Activated CD8-positive, alpha-beta memory T cell treated with anti-CD3 and anti-CD28 coated beads, Interleukin-2, amount 50 U/mL, for 48 hours (primary cell): Measurements from ENCODE around the gene RAP1GAP.

ENCODE experiments used
- DNase-seq: peaks from one replicate; pipeline ENCODE4 v3.0.0-alpha.2; 2020

Gene RAP1GAP

DNA sequence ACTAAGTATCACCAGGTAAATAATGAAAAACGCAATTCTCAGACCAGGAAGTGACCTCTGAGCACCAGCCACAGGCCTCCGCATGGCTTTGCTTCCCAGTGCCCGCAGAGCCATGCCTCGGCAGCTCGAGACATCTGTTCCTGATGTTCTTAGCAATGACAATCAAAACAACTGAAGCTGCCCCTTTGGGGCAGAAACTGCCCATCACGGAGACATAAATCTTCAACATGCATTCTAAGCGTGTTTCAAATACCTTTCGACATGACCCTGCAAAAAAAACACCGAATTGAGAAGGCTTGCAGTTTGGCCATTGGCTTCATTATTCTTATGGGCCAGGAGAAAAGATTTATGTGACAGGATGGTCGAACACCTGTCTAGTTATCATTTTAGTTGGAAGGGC, 5.8 kb upstream of the RAP1GAP start:
- DNase-seq = no peak

- peak; percentile 45 for DNase-seq
Measured at GRCh38 chr1:21673853-21674252, 4.7 kb upstream of the RAP1GAP start.

- DNase-seq = peak; percentile 51
Measured at GRCh38 chr1:21673277-21673780, 4.2 kb upstream of the RAP1GAP start.

- peak; percentile 40 for DNase-seq
Measured at GRCh38 chr1:21672478-21673276, 3.5 kb upstream of the RAP1GAP start.

DNA sequence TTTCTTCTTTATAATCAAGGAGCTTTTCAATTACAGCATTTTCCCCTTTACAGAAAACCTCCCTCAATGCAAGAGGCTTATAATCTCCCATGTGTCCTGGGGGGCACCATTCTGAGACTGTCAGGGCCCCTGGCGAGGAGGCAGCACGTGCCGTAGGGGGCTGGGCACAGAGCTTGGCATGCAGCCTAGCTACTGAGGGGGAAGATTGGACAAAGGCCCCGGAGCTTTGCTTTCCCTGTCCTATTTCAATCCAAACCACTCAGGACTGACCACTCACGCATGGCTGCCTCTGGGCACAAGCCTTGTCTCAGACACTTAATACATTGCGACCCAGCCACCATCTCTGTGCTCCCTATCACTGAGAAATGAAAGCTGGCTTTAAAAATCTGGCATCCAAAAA, 2.8 kb upstream of the RAP1GAP start:
- DNase-seq = peak; percentile 37

- DNase-seq = peak; percentile 48
Measured at GRCh38 chr1:21670956-21671902, 2.1 kb upstream of the RAP1GAP start.

GRCh38 chr1:21670059-21670881, 1.1 kb upstream of the RAP1GAP start:
- peak; percentile 59 for DNase-seq

GRCh38 chr1:21668951-21669257, 253 bp downstream of the RAP1GAP start:
- peak; percentile 58 for DNase-seq

GRCh38 chr1:21668232-21668950, 766 bp downstream of the RAP1GAP start:
- no peak for DNase-seq

GRCh38 chr1:21667348-21668231, 1.6 kb downstream of the RAP1GAP start:
- no peak for DNase-seq

GRCh38 chr1:21666576-21667320, 2.4 kb downstream of the RAP1GAP start:
- DNase-seq = no peak

- peak; percentile 48 for DNase-seq
Measured at GRCh38 chr1:21665711-21666575, 3.2 kb downstream of the RAP1GAP start.

DNA sequence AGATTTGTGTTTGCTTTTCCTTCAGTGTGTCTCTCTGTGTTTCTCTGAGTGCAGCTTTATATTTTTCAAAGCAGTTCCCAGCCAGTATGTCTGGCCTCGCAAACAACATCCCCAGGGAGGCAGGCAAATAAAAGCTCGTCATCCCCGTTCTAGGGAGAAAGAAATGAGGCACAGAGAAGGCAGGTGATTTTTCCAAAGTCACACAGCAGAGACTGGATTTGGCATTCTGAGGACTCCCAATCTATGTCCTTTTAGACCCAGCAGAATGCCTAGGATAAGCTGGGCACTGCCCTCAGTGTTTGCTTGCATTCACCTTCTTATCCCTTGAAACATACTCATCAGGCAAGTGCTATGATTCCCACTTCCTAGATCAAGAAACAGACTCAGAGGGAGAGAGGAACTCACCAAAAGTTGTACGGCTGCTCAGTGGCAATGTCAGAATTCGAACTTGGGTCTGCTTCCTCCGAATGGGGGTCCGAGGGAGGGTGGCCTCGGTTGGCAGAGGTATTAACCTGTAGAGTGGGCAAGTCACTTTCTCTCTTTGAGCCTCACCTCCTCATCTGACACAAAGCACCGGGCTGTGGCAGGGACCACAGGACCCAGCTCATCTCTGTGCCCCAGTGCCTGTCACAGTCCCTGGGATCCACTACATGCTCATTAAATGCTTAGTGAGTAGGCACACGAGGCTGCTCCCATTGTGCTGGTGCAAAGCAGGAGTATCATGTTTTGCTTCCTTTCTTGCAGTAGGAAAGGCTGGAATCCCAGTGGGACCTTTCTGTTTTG, 4.2 kb downstream of the RAP1GAP start:
- DNase-seq = peak; percentile 48

DNA sequence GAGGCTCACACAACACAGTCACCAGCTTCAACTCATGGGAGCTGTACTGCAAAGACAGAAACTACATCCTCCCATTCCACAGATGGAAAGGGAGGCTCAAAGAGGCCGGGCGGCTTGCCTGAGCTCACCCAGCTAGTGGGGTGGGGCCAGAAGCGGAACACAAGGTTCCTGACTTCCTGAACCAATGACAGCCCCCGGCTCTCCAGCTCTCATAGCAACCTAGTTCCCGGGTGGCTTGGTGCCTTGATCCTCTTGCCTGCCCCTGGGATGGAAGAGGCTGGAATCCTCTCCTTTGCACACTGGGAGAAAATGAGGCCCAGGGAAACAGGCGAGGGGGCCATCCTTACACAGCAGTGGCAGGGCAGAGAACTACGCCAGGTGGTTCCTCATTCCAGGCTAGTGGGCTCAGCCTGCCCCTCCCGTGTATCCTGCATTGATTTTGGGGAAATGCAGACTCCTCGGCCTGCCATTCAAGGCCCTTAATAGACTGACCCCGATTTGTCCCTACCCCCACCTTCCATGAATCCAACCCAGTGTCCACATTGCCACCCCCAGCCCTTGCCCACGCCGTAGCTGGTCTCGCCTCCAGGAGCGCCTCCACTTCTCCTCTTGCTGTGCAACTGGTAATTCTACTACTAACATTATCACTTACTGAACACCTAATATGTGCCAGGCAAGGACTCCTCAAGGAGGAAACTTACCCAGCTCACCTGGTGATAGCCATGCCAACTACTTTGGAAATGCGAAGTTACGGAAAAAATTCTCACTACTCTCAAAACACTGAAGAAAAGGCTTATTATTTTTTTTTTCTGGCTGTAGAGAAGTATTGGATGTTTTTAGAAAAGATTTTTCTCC, 5.0 kb downstream of the RAP1GAP start:
- no peak for DNase-seq

DNA sequence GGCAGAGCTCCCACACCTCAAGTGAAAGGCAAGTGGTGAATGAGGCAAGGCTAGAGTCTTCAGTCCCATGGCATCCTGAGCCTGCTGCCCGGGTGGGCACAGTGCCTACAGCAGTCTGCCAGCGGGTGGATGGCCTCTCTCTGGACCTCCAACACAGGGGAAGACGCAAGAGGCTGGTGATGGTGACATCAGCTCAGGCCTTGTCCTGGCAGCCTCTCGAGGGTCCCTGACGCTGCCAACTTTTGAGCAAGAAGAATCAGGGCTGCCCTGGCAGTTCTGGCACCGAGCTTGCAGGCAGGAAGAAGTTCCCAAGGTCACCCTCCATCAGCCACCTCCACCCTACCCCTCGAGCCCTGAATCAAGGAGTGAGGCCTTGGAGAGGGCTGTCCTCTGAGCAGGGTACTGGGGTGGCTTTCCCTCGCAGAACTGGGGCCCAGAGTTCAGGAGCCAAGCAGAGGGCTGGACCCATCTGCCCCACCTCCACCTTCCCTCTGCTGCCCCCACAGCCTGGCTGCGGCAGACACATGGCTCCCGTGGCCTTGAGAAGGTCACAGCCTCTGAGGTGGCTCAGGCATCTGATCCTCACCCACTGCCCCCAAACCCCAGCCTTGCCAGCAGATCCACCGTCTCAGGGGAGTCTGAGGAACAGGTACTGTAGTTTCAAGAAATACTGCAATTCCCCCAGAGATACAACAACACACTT, 5.8 kb downstream of the RAP1GAP start:
- DNase-seq = no peak

GRCh38 chr1:21662426-21663247, 6.5 kb downstream of the RAP1GAP start:
- no peak for DNase-seq
